Ovary (tissue), 9 donors: ENCODE data around the gene FOXM1. TPM values are rescaled to one million over a fixed set of nuclear protein-coding genes. Genes with fewer than 3 reads are reported as not detected.

Experiments
- DNase-seq, 5 donors: peaks; one replicate each; pipeline ENCODE4 v3.0.0-alpha.2; 2019 to 2020
- H3K27ac ChIP-seq, 2 donors: fragments of 200-600 bp; one replicate each; pipeline versions ENCODE4 v1.5.1 to v1.8.0; 2019 to 2022
- H3K27me3 ChIP-seq: fragments of 200-600 bp; one replicate; pipeline ENCODE4 v1.8.0; 2022
- H3K36me3 ChIP-seq: fragments of 200-600 bp; sonication (generic); one replicate; pipeline ENCODE4 v1.5.1; 2019
- H3K4me1 ChIP-seq: one replicate; pipeline ENCODE4 v1.8.1; 2013; ENCODE audit warnings: mild to moderate bottlenecking, moderate library complexity; ENCODE audit not compliant: insufficient read depth
- H3K4me3 ChIP-seq: fragments of 200-600 bp; sonication (generic); one replicate; pipeline ENCODE4 v1.5.1; 2017
- H3K9me3 ChIP-seq, 2 donors: fragments of 200-600 bp in 1 of 2; sonication (generic) in 1 of 2; one replicate each; pipeline versions ENCODE4 v1.5.1 to v1.8.1; 2013 to 2019; ENCODE audit warnings: mild to moderate bottlenecking in 1 of 2, moderate library complexity in 1 of 2
- CTCF ChIP-seq, 3 donors: fragments of 450-650 bp in 2 of 3; fragments of 200-600 bp in 1 of 3; IDR thresholded peaks; one replicate each; pipeline versions ENCODE4 v1.5.1 to v1.8.0; 2016 to 2022; ENCODE audit warnings: antibody characterized with exemption in 3 of 3, mild to moderate bottlenecking in 1 of 3
- EP300 ChIP-seq: sonication (generic); formaldehyde crosslinking; IDR thresholded peaks from one replicate; pipeline ENCODE4 v1.6.1; 2017; ENCODE audit warnings: antibody characterized with exemption
- POLR2A ChIP-seq: fragments of 450-650 bp; IDR thresholded peaks from one replicate; pipeline ENCODE4 v1.6.1; 2017; ENCODE audit warnings: antibody characterized with exemption, mild to moderate bottlenecking, moderate library complexity
- WGBS, 3 donors: extraction: QIAGEN DNeasy Blood & Tissue Kit in 1 of 3; methylation state at CpG; one replicate each; pipeline versions ENCODE4 v1.1.5 to v1.1.7; 2013 to 2017; 5-methylcytosine and 5-hydroxymethylcytosine counted together
- intact Hi-C, 4 donors: fragments of 100-400 bp; cut with DNase I; formaldehyde crosslinking; loops; one replicate each; pipeline versions ENCODE4 v1.11.0 to v1.15.1; 2022 to 2023
- polyA plus RNA-seq, 2 donors: library from polyadenylated mRNA; stranded (reverse); fragments of 200-250 nt in 1 of 2; fragments of 350-450 nt in 1 of 2; fragmentation: Illumina TruSeq in 1 of 2; extraction: RNeasy Lipid Tissue Mini Kit (QIAGEN cat#74804) in 1 of 2; gene quantifications; one replicate each; pipeline ENCODE4 v1.2.3, GENCODE V29; 2013 to 2014
- total RNA-seq, 7 donors: library from RNA; depleted of rRNA in 2 of 7; stranded (reverse); fragments of >200 nt in 2 of 7; fragmentation: NEBNext Ultra II Directional in 3 of 7; extraction: Animal tissue kit (Norgen Biotek cat#: 25700) in 3 of 7; gene quantifications; one replicate each; pipeline versions ENCODE4 v1.1.0 to v1.2.4, GENCODE V29; 2016 to 2023
- donor health status: DM: no; HTN: no; CAD: no; lungs with moderate emphysema.
- donor health status: DM: no; HTN: no; CAD: no.
- donor health status: Bipolar disorder and iron deficiency.
- donor health status: DM: yes; HTN: yes; CAD: no.
- donor health status: DM: no; HTN: no; CAD: no.
- donor health status: DM: yes; HTN: yes; CAD: no.

Gene FOXM1
- total and polyA plus RNA-seq, 9 donors: 0.22 to 3.0 (median 0.62) TPM; not detected in 2

GRCh38 chr12:2922329-2922728 is 45.4 kb upstream of the FOXM1 start:
- WGBS, 3 donors: 93 to 97% (median 96%) methylated on average over 2 of the region's 2 CpGs
- no peak for TF ChIP-seq EP300
- no peak for TF ChIP-seq CTCF (IDR thresholded peaks at IDR 0.05)
- no peak for TF ChIP-seq POLR2A

GRCh38 chr12:2919249-2919648 is 42.3 kb upstream of the FOXM1 start:
- no peak overlapping the region for H3K4me3 ChIP-seq
- H3K36me3 ChIP-seq: no peaks in the 10 kb centered on the region
- no peak overlapping the region for H3K27ac ChIP-seq
- DNase-seq: no peak
- H3K9me3 ChIP-seq: no peaks in the 10 kb centered on the region
- intact Hi-C loops: no loop called here
- no peaks in the 10 kb centered on the region for H3K27me3 ChIP-seq
- TF ChIP-seq CTCF (IDR thresholded peaks at IDR 0.05): no peak
- no peak for TF ChIP-seq POLR2A
- TF ChIP-seq EP300: no peak
- 90 to 92% (median 92%) methylated on average over 2 of the region's 2 CpGs for WGBS, 3 donors
- H3K4me1 ChIP-seq: no peaks in the 10 kb centered on the region

More at GRCh38 chr12:2922329-2922728, 45.4 kb upstream of the FOXM1 start:
- no peak overlapping the region for H3K4me3 ChIP-seq
- H3K4me1 ChIP-seq: no peaks in the 10 kb centered on the region
- intact Hi-C loops: no loop called here
- H3K27me3 ChIP-seq: no peaks in the 10 kb centered on the region
- no peak for DNase-seq
- H3K36me3 ChIP-seq: no peaks in the 10 kb centered on the region
- no peak overlapping the region for H3K27ac ChIP-seq
- no peaks in the 10 kb centered on the region for H3K9me3 ChIP-seq

- Histone ChIP-seq H3K4me1 (peaks cover 1% of the 10 kb centered on the region), H3K27me3 (no peaks in the 10 kb centered on the region), H3K4me3 (no peak overlapping the region), H3K27ac (no peak overlapping the region), H3K9me3 (no peaks in the 10 kb centered on the region), H3K36me3 (no peaks in the 10 kb centered on the region)
- 96 to 100% (median 96%) methylated on average over 3 of the region's 3 CpGs for WGBS, 3 donors
- TF ChIP-seq CTCF (IDR thresholded peaks at IDR 0.05): no peak
- no peak for TF ChIP-seq POLR2A
- TF ChIP-seq EP300: no peak
- no peak for DNase-seq
- intact Hi-C loops: no loop called here
Observed at GRCh38 chr12:2912216-2912575, 35.2 kb upstream of the FOXM1 start.

- TF ChIP-seq EP300 (no peak), POLR2A (no peak), CTCF (IDR thresholded peaks at IDR 0.05) (no peak)
- Histone ChIP-seq H3K27ac (no peak overlapping the region), H3K4me1 (peaks cover 11% of the 10 kb centered on the region), H3K9me3 (no peaks in the 10 kb centered on the region), H3K27me3 (no peaks in the 10 kb centered on the region), H3K36me3 (no peaks in the 10 kb centered on the region), H3K4me3 (no peak overlapping the region)
- intact Hi-C loops: loop anchor here in 1 of 4 donors (10.0 kb wide), 1 partner anchor 51 kb away; the partner anchor contains the start of gene TEAD4
- no peak for DNase-seq
- 97 to 98% (median 97%) methylated on average over 2 of the region's 2 CpGs for WGBS, 3 donors
Observed at GRCh38 chr12:2904260-2904659, 27.3 kb upstream of the FOXM1 start.
